ENCODE data around the gene IRF2BP2.

The IRF2BP2 gene

GRCh38 chr1:234584420-234584805 lies 25.6 kb downstream of the IRF2BP2 start:
- Histone ChIP-seq H3K4me1 (ENCODE audit: control extremely low read depth in 1 of 4, control insufficient read depth in 4 of 4, insufficient read depth in 4 of 4, low read length in 3 of 4) (peaks cover 0 to 11% (median 0%) of the 10 kb centered on the region in 4 experiments), H3K9me3 (ENCODE audit: control extremely low read depth in 1 of 5, control insufficient read depth in 4 of 5, insufficient read depth in 2 of 5, low read depth in 1 of 5, low read length in 4 of 5) (no peaks in the 10 kb centered on the region), H3K27me3 (replicated peaks in 2 of 5; ENCODE audit: control insufficient read depth in 4 of 5, insufficient read depth in 5 of 5, low read length in 4 of 5) (no peaks in the 10 kb centered on the region), H3K27ac (ENCODE audit: insufficient read depth in 1 of 2, low read depth in 1 of 2, low read length in 2 of 2, poor library complexity in 1 of 2, severe bottlenecking in 2 of 2) (peak overlapping the region in 1 of 2 experiments; percentile 30), H3K36me3 (ENCODE audit: control insufficient read depth in 4 of 4, insufficient read depth in 4 of 4, low read length in 3 of 4) (no peaks in the 10 kb centered on the region), H3K4me3 (ENCODE audit: control insufficient read depth in 1 of 7, extremely low read depth in 1 of 7, insufficient read depth in 4 of 7, low read depth in 2 of 7, low read length in 6 of 7) (no peak overlapping the region)
- ChIA-PET CTCF (interaction anchor here (0.9 to 1.6 kb wide), 3 partner anchors 25 to 493 kb away, joined by 3 read pairs; no protein-coding TSS in a partner anchor), POLR2A (interaction anchor here (0.6 kb wide), 1 partner anchor 65 kb away, joined by 3 read pairs; no protein-coding TSS in a partner anchor)
- DNase-seq = no peak
- WGBS (ENCODE audit: insufficient coverage) = 100% methylated on average over 1 of the region's 6 CpGs

- Histone ChIP-seq H3K27me3 (replicated peaks in 2 of 5; ENCODE audit: control insufficient read depth in 4 of 5, insufficient read depth in 5 of 5, low read length in 4 of 5) (no peaks in the 10 kb centered on the region), H3K9me3 (ENCODE audit: control extremely low read depth in 1 of 5, control insufficient read depth in 4 of 5, insufficient read depth in 2 of 5, low read depth in 1 of 5, low read length in 4 of 5) (no peaks in the 10 kb centered on the region), H3K4me3 (ENCODE audit: control insufficient read depth in 1 of 7, extremely low read depth in 1 of 7, insufficient read depth in 4 of 7, low read depth in 2 of 7, low read length in 6 of 7) (no peak overlapping the region), H3K27ac (ENCODE audit: insufficient read depth in 1 of 2, low read depth in 1 of 2, low read length in 2 of 2, poor library complexity in 1 of 2, severe bottlenecking in 2 of 2) (peak overlapping the region in 1 of 2 experiments; percentile 30), H3K36me3 (ENCODE audit: control insufficient read depth in 4 of 4, insufficient read depth in 4 of 4, low read length in 3 of 4) (no peaks in the 10 kb centered on the region), H3K4me1 (ENCODE audit: control extremely low read depth in 1 of 4, control insufficient read depth in 4 of 4, insufficient read depth in 4 of 4, low read length in 3 of 4) (peaks cover 0 to 11% (median 0%) of the 10 kb centered on the region in 4 experiments)
- WGBS (ENCODE audit: insufficient coverage) = 50% methylated on average over 4 of the region's 9 CpGs
- DNase-seq = no peak
- CTCF ChIA-PET = interaction anchor here (0.6 to 1.2 kb wide), 2 partner anchors 8 to 493 kb away, joined by 3 read pairs; no protein-coding TSS in a partner anchor
- POLR2A ChIA-PET = interaction anchor here (0.6 kb wide), 1 partner anchor 66 kb away, joined by 3 read pairs; no protein-coding TSS in a partner anchor
Measured at GRCh38 chr1:234583755-234584419, 26.1 kb downstream of the IRF2BP2 start.

- no peak overlapping the region for H3K27ac ChIP-seq (ENCODE audit: insufficient read depth in 1 of 2, low read depth in 1 of 2, low read length in 2 of 2, poor library complexity in 1 of 2, severe bottlenecking in 2 of 2)
- 95% methylated on average over 6 of the region's 9 CpGs for WGBS (ENCODE audit: insufficient coverage)
- H3K36me3 ChIP-seq (ENCODE audit: control insufficient read depth in 4 of 4, insufficient read depth in 4 of 4, low read length in 3 of 4) = no peaks in the 10 kb centered on the region
- no peaks in the 10 kb centered on the region for H3K27me3 ChIP-seq (replicated peaks in 2 of 5; ENCODE audit: control insufficient read depth in 4 of 5, insufficient read depth in 5 of 5, low read length in 4 of 5)
- no peak overlapping the region for H3K4me3 ChIP-seq (ENCODE audit: control insufficient read depth in 1 of 7, extremely low read depth in 1 of 7, insufficient read depth in 4 of 7, low read depth in 2 of 7, low read length in 6 of 7)
- CTCF ChIA-PET = interaction anchor here (0.6 to 0.8 kb wide), 2 partner anchors 51 to 59 kb away, joined by 3 to 4 read pairs; no protein-coding TSS in a partner anchor
- H3K4me1 ChIP-seq (ENCODE audit: control extremely low read depth in 1 of 4, control insufficient read depth in 4 of 4, insufficient read depth in 4 of 4, low read length in 3 of 4) = peaks cover 0 to 11% (median 0%) of the 10 kb centered on the region in 4 experiments
- no peaks in the 10 kb centered on the region for H3K9me3 ChIP-seq (ENCODE audit: control extremely low read depth in 1 of 5, control insufficient read depth in 4 of 5, insufficient read depth in 2 of 5, low read depth in 1 of 5, low read length in 4 of 5)
- DNase-seq = no peak
- POLR2A ChIA-PET = interaction anchor here (0.5 kb wide), 1 partner anchor 792 kb away, joined by 3 read pairs; no protein-coding TSS in a partner anchor
Measured at GRCh38 chr1:234582681-234583301, 27.2 kb downstream of the IRF2BP2 start.

GRCh38 chr1:234582186-234582585 lies 27.8 kb downstream of the IRF2BP2 start:
- no peaks in the 10 kb centered on the region for H3K27me3 ChIP-seq (replicated peaks in 2 of 5; ENCODE audit: control insufficient read depth in 4 of 5, insufficient read depth in 5 of 5, low read length in 4 of 5)

GRCh38 chr1:234581063-234581714 lies 28.8 kb downstream of the IRF2BP2 start:
- Histone ChIP-seq H3K27me3 (replicated peaks in 2 of 5; ENCODE audit: control insufficient read depth in 4 of 5, insufficient read depth in 5 of 5, low read length in 4 of 5) (no peaks in the 10 kb centered on the region), H3K27ac (ENCODE audit: insufficient read depth in 1 of 2, low read depth in 1 of 2, low read length in 2 of 2, poor library complexity in 1 of 2, severe bottlenecking in 2 of 2) (no peak overlapping the region), H3K4me3 (ENCODE audit: control insufficient read depth in 1 of 7, extremely low read depth in 1 of 7, insufficient read depth in 4 of 7, low read depth in 2 of 7, low read length in 6 of 7) (no peak overlapping the region), H3K9me3 (ENCODE audit: control extremely low read depth in 1 of 5, control insufficient read depth in 4 of 5, insufficient read depth in 2 of 5, low read depth in 1 of 5, low read length in 4 of 5) (no peaks in the 10 kb centered on the region), H3K36me3 (ENCODE audit: control insufficient read depth in 4 of 4, insufficient read depth in 4 of 4, low read length in 3 of 4) (no peaks in the 10 kb centered on the region), H3K4me1 (ENCODE audit: control extremely low read depth in 1 of 4, control insufficient read depth in 4 of 4, insufficient read depth in 4 of 4, low read length in 3 of 4) (peaks cover 0 to 11% (median 0%) of the 10 kb centered on the region in 4 experiments)
- 96% methylated on average over 5 of the region's 7 CpGs for WGBS (ENCODE audit: insufficient coverage)
- no peak for DNase-seq
- POLR2A ChIA-PET = no interaction called here
- CTCF ChIA-PET = no interaction called here

More at GRCh38 chr1:234582186-234582585, 27.8 kb downstream of the IRF2BP2 start:
- DNase-seq = no peak
- H3K27ac ChIP-seq (ENCODE audit: insufficient read depth in 1 of 2, low read depth in 1 of 2, low read length in 2 of 2, poor library complexity in 1 of 2, severe bottlenecking in 2 of 2) = no peak overlapping the region
- WGBS (ENCODE audit: insufficient coverage) = 97% methylated on average over 7 of the region's 8 CpGs
- H3K9me3 ChIP-seq (ENCODE audit: control extremely low read depth in 1 of 5, control insufficient read depth in 4 of 5, insufficient read depth in 2 of 5, low read depth in 1 of 5, low read length in 4 of 5) = no peaks in the 10 kb centered on the region
- ChIA-PET POLR2A (no interaction called here), CTCF (interaction anchor here (0.6 kb wide), 1 partner anchor 59 kb away, joined by 4 read pairs; no protein-coding TSS in a partner anchor)
- peaks cover 0 to 11% (median 0%) of the 10 kb centered on the region in 4 experiments for H3K4me1 ChIP-seq (ENCODE audit: control extremely low read depth in 1 of 4, control insufficient read depth in 4 of 4, insufficient read depth in 4 of 4, low read length in 3 of 4)
- H3K36me3 ChIP-seq (ENCODE audit: control insufficient read depth in 4 of 4, insufficient read depth in 4 of 4, low read length in 3 of 4) = no peaks in the 10 kb centered on the region
- no peak overlapping the region for H3K4me3 ChIP-seq (ENCODE audit: control insufficient read depth in 1 of 7, extremely low read depth in 1 of 7, insufficient read depth in 4 of 7, low read depth in 2 of 7, low read length in 6 of 7)

GRCh38 chr1:234579967-234580366 lies 30.0 kb downstream of the IRF2BP2 start:
- Histone ChIP-seq H3K4me3 (ENCODE audit: control insufficient read depth in 1 of 7, extremely low read depth in 1 of 7, insufficient read depth in 4 of 7, low read depth in 2 of 7, low read length in 6 of 7) (no peak overlapping the region), H3K27ac (ENCODE audit: insufficient read depth in 1 of 2, low read depth in 1 of 2, low read length in 2 of 2, poor library complexity in 1 of 2, severe bottlenecking in 2 of 2) (no peak overlapping the region), H3K36me3 (ENCODE audit: control insufficient read depth in 4 of 4, insufficient read depth in 4 of 4, low read length in 3 of 4) (no peaks in the 10 kb centered on the region), H3K9me3 (ENCODE audit: control extremely low read depth in 1 of 5, control insufficient read depth in 4 of 5, insufficient read depth in 2 of 5, low read depth in 1 of 5, low read length in 4 of 5) (no peaks in the 10 kb centered on the region), H3K27me3 (replicated peaks in 2 of 5; ENCODE audit: control insufficient read depth in 4 of 5, insufficient read depth in 5 of 5, low read length in 4 of 5) (no peaks in the 10 kb centered on the region), H3K4me1 (ENCODE audit: control extremely low read depth in 1 of 4, control insufficient read depth in 4 of 4, insufficient read depth in 4 of 4, low read length in 3 of 4) (peaks cover 0 to 11% (median 0%) of the 10 kb centered on the region in 4 experiments)
- POLR2A ChIA-PET = no interaction called here
- CTCF ChIA-PET = no interaction called here
- peak; percentile 36 to 69 (median 62) for DNase-seq

All from common myeloid progenitor, CD34-positive (primary cell).